ENCODE measurements around the gene OR52W1.

DNA sequence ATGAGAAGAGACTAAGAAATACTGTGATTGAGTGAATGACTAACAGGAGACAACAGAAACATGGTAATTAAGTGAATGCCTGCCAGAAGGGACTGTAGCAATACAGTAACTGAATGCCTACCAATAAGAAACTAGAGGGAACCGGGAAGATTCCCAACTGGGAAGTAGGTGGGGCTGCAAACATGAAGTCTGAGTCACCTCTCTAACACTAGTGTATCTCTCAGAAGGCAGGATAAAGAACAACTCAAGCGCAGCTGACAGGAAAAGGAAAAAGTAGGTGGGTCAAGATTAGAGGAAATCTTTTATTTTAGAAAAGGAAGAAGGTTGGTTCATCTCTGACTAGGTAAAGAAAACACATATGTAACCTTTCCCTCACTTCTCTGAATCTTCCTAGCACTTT, 20.3 kb downstream of the OR52W1 start:
- TF ChIP-seq CTCF (IDR thresholded peaks at IDR 0.05; ENCODE audit: borderline replicate concordance, extremely low read depth, low read length, poor library complexity, severe bottlenecking) (no peak), EZH2 (IDR thresholded peaks at IDR 0.05; ENCODE audit: borderline replicate concordance, low read depth, low read length, severe bottlenecking) (no peak)
